HFFc6 (cell line): ENCODE measurements around the gene WDR7. TPM values are rescaled to one million over a fixed set of nuclear protein-coding genes. Genes with fewer than 3 reads are reported as not detected.

Experiments used
- DNase-seq: peaks from one replicate; pipeline ENCODE4 v3.0.0-alpha.2; 2018
- H3K27ac Mint-ChIP-seq: 2 replicates; pipeline ENCODE4 v1.8.0; 2020; ENCODE audit warnings: mild to moderate bottlenecking, mixed read lengths
- H3K27me3 Mint-ChIP-seq: 2 replicates; pipeline ENCODE4 v1.8.0; 2021; ENCODE audit warnings: mild to moderate bottlenecking, moderate library complexity, mixed read lengths; ENCODE audit not compliant: insufficient read depth
- H3K36me3 Mint-ChIP-seq: 2 replicates; pipeline ENCODE4 v1.8.0; 2021; ENCODE audit warnings: low read depth, mixed read lengths
- H3K4me1 Mint-ChIP-seq: 2 replicates; pipeline ENCODE4 v1.8.0; 2020; ENCODE audit warnings: low read depth, mixed read lengths
- H3K4me3 Mint-ChIP-seq: 2 replicates; pipeline ENCODE4 v1.8.0; 2020; ENCODE audit warnings: mild to moderate bottlenecking, moderate library complexity, mixed read lengths
- H3K9me3 Mint-ChIP-seq: 2 replicates; pipeline ENCODE4 v1.8.0; 2020; ENCODE audit warnings: mild to moderate bottlenecking, mixed read lengths
- CTCF ChIP-seq: fragments of 200-600 bp; sonication (generic); IDR thresholded peaks from 2 replicates; pipeline ENCODE4 v1.5.0; 2021; ENCODE audit warnings: antibody characterized with exemption, mild to moderate bottlenecking
- total RNA-seq, 6 experiments: library from RNA; stranded (reverse); fragmentation: NEBNext Ultra II Directional; extraction: Animal tissue kit (Norgen Biotek cat#: 25700); gene quantifications; 2 replicates in 1 of 6; 3 replicates in 5 of 6; pipeline ENCODE4 v1.2.3, GENCODE V29; 2021

The WDR7 gene
- total RNA-seq, 6 experiments from 2014 or later = 14.0 to 19.7 (median 16.6) TPM

GRCh38 chr18:56982766-56983165 is 331.6 kb downstream of the WDR7 start:
- Mint-ChIP-seq H3K4me3 (no peak overlapping the region), H3K27ac (no peak overlapping the region), H3K9me3 (no peaks in the 10 kb centered on the region), H3K27me3 (no peaks in the 10 kb centered on the region; the same call in 1 of the 2 replicates), H3K36me3 (no peaks in the 10 kb centered on the region), H3K4me1 (no peaks in the 10 kb centered on the region)
- no peak for DNase-seq
- no peak for TF ChIP-seq CTCF

GRCh38 chr18:56983275-56983992 is 332.3 kb downstream of the WDR7 start:
- H3K36me3 Mint-ChIP-seq = no peaks in the 10 kb centered on the region
- no peak overlapping the region for H3K27ac Mint-ChIP-seq
- no peak for TF ChIP-seq CTCF
- H3K27me3 Mint-ChIP-seq = no peaks in the 10 kb centered on the region; the same call in 1 of the 2 replicates
- no peak for DNase-seq
- no peaks in the 10 kb centered on the region for H3K4me1 Mint-ChIP-seq
- H3K4me3 Mint-ChIP-seq = no peak overlapping the region
- no peaks in the 10 kb centered on the region for H3K9me3 Mint-ChIP-seq

- H3K9me3 Mint-ChIP-seq = no peaks in the 10 kb centered on the region
- no peaks in the 10 kb centered on the region; the same call in 1 of the 2 replicates for H3K27me3 Mint-ChIP-seq
- H3K4me1 Mint-ChIP-seq = no peaks in the 10 kb centered on the region
- DNase-seq = no peak
- no peak for TF ChIP-seq CTCF
- H3K4me3 Mint-ChIP-seq = no peak overlapping the region
- H3K36me3 Mint-ChIP-seq = no peaks in the 10 kb centered on the region
- no peak overlapping the region for H3K27ac Mint-ChIP-seq
Observed at GRCh38 chr18:56984731-56985130, 333.6 kb downstream of the WDR7 start.

- no peak for TF ChIP-seq CTCF
- Mint-ChIP-seq H3K9me3 (no peaks in the 10 kb centered on the region), H3K36me3 (no peaks in the 10 kb centered on the region), H3K27ac (no peak overlapping the region), H3K27me3 (no peaks in the 10 kb centered on the region; the same call in 1 of the 2 replicates), H3K4me1 (no peaks in the 10 kb centered on the region), H3K4me3 (no peak overlapping the region)
- no peak for DNase-seq
Observed at GRCh38 chr18:56986829-56987228, 335.7 kb downstream of the WDR7 start.

- Mint-ChIP-seq H3K27ac (no peak overlapping the region), H3K9me3 (no peaks in the 10 kb centered on the region), H3K4me3 (no peak overlapping the region), H3K27me3 (no peaks in the 10 kb centered on the region; the same call in 1 of the 2 replicates), H3K4me1 (peaks cover under 1% of the 10 kb centered on the region), H3K36me3 (no peaks in the 10 kb centered on the region)
- TF ChIP-seq CTCF = no peak
- DNase-seq = no peak
Observed at GRCh38 chr18:56987236-56987635, 336.1 kb downstream of the WDR7 start.
